ENCODE results near the gene ZNF354B. TPM values are rescaled to one million over a fixed set of nuclear protein-coding genes. Genes with fewer than 3 reads are reported as not detected.
A peak's percentile ranks its signal among the peaks of the same experiment; 100 is the strongest.
"Not testable (repeated sequence)": the region's sequence is repeated elsewhere in the genome, so short reads cannot be mapped to it uniquely, and the experiment has no call there.

ZNF354B gene
- total RNA-seq, 1 experiment from 2014 or later = 10.6 TPM

- TF ChIP-seq CTCF (conservative IDR thresholded peaks at IDR 0.05) (no peak), EZH2 (IDR thresholded peaks at IDR 0.05; ENCODE audit: low read depth) (no peak)
- Histone ChIP-seq H3K9me2 (ENCODE audit: insufficient read depth) (no peaks in the 10 kb centered on the region), H3F3A (ENCODE audit: insufficient read depth, low read depth) (no peaks in the 10 kb centered on the region), H4K20me1 (ENCODE audit: insufficient read depth) (no peaks in the 10 kb centered on the region), H3K27me3 (ENCODE audit: insufficient read depth, low read depth) (peaks cover 64% of the 10 kb centered on the region), H3K4me2 (no peak overlapping the region), H3K36me3 (ENCODE audit: low read depth) (no peaks in the 10 kb centered on the region), H2AFZ (no peak overlapping the region), H3K27ac (no peak overlapping the region), H3K79me2 (ENCODE audit: low read depth) (no peaks in the 10 kb centered on the region), H3K4me1 (replicated peaks; ENCODE audit: insufficient read depth) (no peaks in the 10 kb centered on the region), H3K9me3 (ENCODE audit: insufficient read depth, low read depth) (no peaks in the 10 kb centered on the region), H3K4me3 (no peak overlapping the region)
- intact Hi-C loops (cut with micrococcal nuclease; ENCODE audit: unreplicated experiment) = no loop called here
- no peak for DNase-seq
- POLR2A ChIA-PET (ENCODE audit: unreplicated experiment) = no interaction called here
- CTCF ChIA-PET = no interaction called here
- no TSS peak for BruUV-seq (replicated peaks)
These were observed 10.4 kb upstream of the ZNF354B start for GRCh38 chr5:178849316-178849715.

- DNase-seq = no peak
- Histone ChIP-seq H3K36me3 (ENCODE audit: low read depth) (no peaks in the 10 kb centered on the region), H3K4me1 (replicated peaks; ENCODE audit: insufficient read depth) (no peaks in the 10 kb centered on the region), H3K4me3 (no peak overlapping the region), H3K79me2 (ENCODE audit: low read depth) (no peaks in the 10 kb centered on the region), H4K20me1 (ENCODE audit: insufficient read depth) (no peaks in the 10 kb centered on the region), H2AFZ (no peak overlapping the region), H3K9me2 (ENCODE audit: insufficient read depth) (no peaks in the 10 kb centered on the region), H3F3A (ENCODE audit: insufficient read depth, low read depth) (no peaks in the 10 kb centered on the region), H3K4me2 (no peak overlapping the region), H3K9me3 (ENCODE audit: insufficient read depth, low read depth) (no peaks in the 10 kb centered on the region), H3K27ac (no peak overlapping the region), H3K27me3 (ENCODE audit: insufficient read depth, low read depth) (peaks cover 51% of the 10 kb centered on the region)
- intact Hi-C loops (cut with micrococcal nuclease; ENCODE audit: unreplicated experiment) = no loop called here
- ChIA-PET POLR2A (ENCODE audit: unreplicated experiment) (no interaction called here), CTCF (no interaction called here)
- BruUV-seq (replicated peaks) = no TSS peak
- TF ChIP-seq EZH2 (IDR thresholded peaks at IDR 0.05; ENCODE audit: low read depth) = no peak
- TF ChIP-seq CTCF (conservative IDR thresholded peaks at IDR 0.05) = no peak
These were observed 7.8 kb upstream of the ZNF354B start for GRCh38 chr5:178851951-178852350.

- ChIA-PET POLR2A (ENCODE audit: unreplicated experiment) (no interaction called here), CTCF (no interaction called here)
- Histone ChIP-seq H3K9me3 (ENCODE audit: insufficient read depth, low read depth) (0 out of 2 replicates have a peak, but pooled peaks cover 4% of the 10 kb centered on the region), H2AFZ (no peak overlapping the region), H4K20me1 (ENCODE audit: insufficient read depth) (no peaks in the 10 kb centered on the region), H3K36me3 (ENCODE audit: low read depth) (no peaks in the 10 kb centered on the region), H3F3A (ENCODE audit: insufficient read depth, low read depth) (no peaks in the 10 kb centered on the region), H3K4me2 (no peak overlapping the region), H3K9me2 (ENCODE audit: insufficient read depth) (no peaks in the 10 kb centered on the region), H3K4me3 (no peak overlapping the region), H3K4me1 (replicated peaks; ENCODE audit: insufficient read depth) (peaks cover 6% of the 10 kb centered on the region; the same call in 1 of the 2 replicates), H3K27ac (no peak overlapping the region), H3K79me2 (ENCODE audit: low read depth) (no peaks in the 10 kb centered on the region), H3K27me3 (ENCODE audit: insufficient read depth, low read depth) (peaks cover 31% of the 10 kb centered on the region)
- BruUV-seq (replicated peaks) = no TSS peak
- no peak for DNase-seq
- intact Hi-C loops (cut with micrococcal nuclease; ENCODE audit: unreplicated experiment) = no loop called here
- no peak for TF ChIP-seq EZH2 (IDR thresholded peaks at IDR 0.05; ENCODE audit: low read depth)
- no peak for TF ChIP-seq CTCF (conservative IDR thresholded peaks at IDR 0.05)
These were observed 5.5 kb upstream of the ZNF354B start for GRCh38 chr5:178854284-178854683.

GRCh38 chr5:178860615-178861014, 862 bp downstream of the ZNF354B start:
- H3F3A ChIP-seq (ENCODE audit: insufficient read depth, low read depth); H3K27ac ChIP-seq; POLR2A ChIA-PET (ENCODE audit: unreplicated experiment); BruUV-seq (replicated peaks); CTCF ChIA-PET; H4K20me1 ChIP-seq (ENCODE audit: insufficient read depth); H3K9me3 ChIP-seq (ENCODE audit: insufficient read depth, low read depth); H3K4me1 ChIP-seq (replicated peaks; ENCODE audit: insufficient read depth); H3K27me3 ChIP-seq (ENCODE audit: insufficient read depth, low read depth); H3K79me2 ChIP-seq (ENCODE audit: low read depth); intact Hi-C loops (cut with micrococcal nuclease; ENCODE audit: unreplicated experiment); H3K9me2 ChIP-seq (ENCODE audit: insufficient read depth); DNase-seq: not testable (repeated sequence)
- H3K36me3 ChIP-seq (ENCODE audit: low read depth) = peaks cover 17% of the 10 kb centered on the region
- H3K4me2 ChIP-seq = peak overlapping the region; percentile 82
- peak overlapping the region; percentile 76; the same call in 1 of the 2 replicates for H3K4me3 ChIP-seq
- peak overlapping the region; percentile 82; the same call in 1 of the 2 replicates for H2AFZ ChIP-seq
